PFSK-1 (cell line): ENCODE data around the gene RSPH6A.

Experiments
- FOXP2 ChIP-seq: optimal IDR thresholded peaks from 2 replicates; pipeline ENCODE3; 2011; ENCODE audit warnings: borderline replicate concordance, control low read depth, inconsistent platforms; ENCODE audit not compliant: insufficient read depth; ENCODE audit errors: extremely low read length, extremely low read depth
- POLR2AphosphoS5 ChIP-seq: IDR thresholded peaks from 2 replicates; pipeline ENCODE4 v1.6.1; 2012; ENCODE audit warnings: low read depth, mild to moderate bottlenecking, control low read depth, low read length, moderate library complexity
- SIN3A ChIP-seq: IDR thresholded peaks from 2 replicates; pipeline ENCODE4 v1.6.1; 2012; ENCODE audit warnings: mild to moderate bottlenecking, low read length, moderate library complexity, borderline replicate concordance; ENCODE audit not compliant: insufficient read depth
- TAF1 ChIP-seq: IDR thresholded peaks from 2 replicates; pipeline ENCODE4 v1.6.1; 2012; ENCODE audit warnings: low read length, control low read depth, borderline replicate concordance; ENCODE audit not compliant: insufficient read depth
- TF ChIP-seq, protein P1 (sequence below), 2 experiments: IDR thresholded peaks; 2 replicates each; pipeline versions ENCODE4 v1.6.1 to v1.8.0; 2011 to 2012; ENCODE audit warnings: low read depth in 2 of 2, low read length in 2 of 2, control low read depth in 1 of 2, inconsistent platforms in 1 of 2, mild to moderate bottlenecking in 1 of 2, moderate library complexity in 1 of 2; ENCODE audit not compliant: insufficient read depth in 1 of 2

RSPH6A gene

DNA sequence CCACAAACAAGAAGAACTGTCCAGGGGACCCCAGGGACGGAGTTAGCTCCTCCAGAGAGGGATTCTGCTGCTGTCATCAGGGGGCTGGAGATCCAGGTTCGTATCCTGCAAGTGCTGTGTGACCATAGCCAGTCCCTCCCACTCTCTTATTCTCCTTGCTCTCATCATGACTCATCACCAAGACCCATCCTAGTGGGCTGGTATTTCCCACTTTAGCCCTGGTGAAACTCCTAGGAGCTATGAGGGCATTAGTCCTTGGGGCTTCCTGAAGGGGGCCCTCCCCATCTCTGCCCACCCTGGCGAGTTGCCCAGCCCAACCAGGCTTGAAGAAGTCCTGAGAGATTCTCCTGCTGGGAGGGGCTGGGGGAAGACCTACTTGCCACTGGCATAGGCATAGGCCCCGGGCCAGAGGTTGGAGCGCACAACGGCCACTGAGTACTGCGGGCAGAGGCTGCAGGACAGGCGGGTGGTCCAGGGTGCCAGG, 15.0 kb downstream of the RSPH6A start:
- TF ChIP-seq, protein P1, sequence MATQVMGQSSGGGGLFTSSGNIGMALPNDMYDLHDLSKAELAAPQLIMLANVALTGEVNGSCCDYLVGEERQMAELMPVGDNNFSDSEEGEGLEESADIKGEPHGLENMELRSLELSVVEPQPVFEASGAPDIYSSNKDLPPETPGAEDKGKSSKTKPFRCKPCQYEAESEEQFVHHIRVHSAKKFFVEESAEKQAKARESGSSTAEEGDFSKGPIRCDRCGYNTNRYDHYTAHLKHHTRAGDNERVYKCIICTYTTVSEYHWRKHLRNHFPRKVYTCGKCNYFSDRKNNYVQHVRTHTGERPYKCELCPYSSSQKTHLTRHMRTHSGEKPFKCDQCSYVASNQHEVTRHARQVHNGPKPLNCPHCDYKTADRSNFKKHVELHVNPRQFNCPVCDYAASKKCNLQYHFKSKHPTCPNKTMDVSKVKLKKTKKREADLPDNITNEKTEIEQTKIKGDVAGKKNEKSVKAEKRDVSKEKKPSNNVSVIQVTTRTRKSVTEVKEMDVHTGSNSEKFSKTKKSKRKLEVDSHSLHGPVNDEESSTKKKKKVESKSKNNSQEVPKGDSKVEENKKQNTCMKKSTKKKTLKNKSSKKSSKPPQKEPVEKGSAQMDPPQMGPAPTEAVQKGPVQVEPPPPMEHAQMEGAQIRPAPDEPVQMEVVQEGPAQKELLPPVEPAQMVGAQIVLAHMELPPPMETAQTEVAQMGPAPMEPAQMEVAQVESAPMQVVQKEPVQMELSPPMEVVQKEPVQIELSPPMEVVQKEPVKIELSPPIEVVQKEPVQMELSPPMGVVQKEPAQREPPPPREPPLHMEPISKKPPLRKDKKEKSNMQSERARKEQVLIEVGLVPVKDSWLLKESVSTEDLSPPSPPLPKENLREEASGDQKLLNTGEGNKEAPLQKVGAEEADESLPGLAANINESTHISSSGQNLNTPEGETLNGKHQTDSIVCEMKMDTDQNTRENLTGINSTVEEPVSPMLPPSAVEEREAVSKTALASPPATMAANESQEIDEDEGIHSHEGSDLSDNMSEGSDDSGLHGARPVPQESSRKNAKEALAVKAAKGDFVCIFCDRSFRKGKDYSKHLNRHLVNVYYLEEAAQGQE (IDR thresholded peaks at IDR 0.05; ENCODE audit: insufficient read depth in 1 of 2, low read depth in 2 of 2, low read length in 2 of 2) = no peak
- TF ChIP-seq SIN3A (no peak), POLR2AphosphoS5 (no peak), FOXP2 (no peak), TAF1 (no peak)

DNA sequence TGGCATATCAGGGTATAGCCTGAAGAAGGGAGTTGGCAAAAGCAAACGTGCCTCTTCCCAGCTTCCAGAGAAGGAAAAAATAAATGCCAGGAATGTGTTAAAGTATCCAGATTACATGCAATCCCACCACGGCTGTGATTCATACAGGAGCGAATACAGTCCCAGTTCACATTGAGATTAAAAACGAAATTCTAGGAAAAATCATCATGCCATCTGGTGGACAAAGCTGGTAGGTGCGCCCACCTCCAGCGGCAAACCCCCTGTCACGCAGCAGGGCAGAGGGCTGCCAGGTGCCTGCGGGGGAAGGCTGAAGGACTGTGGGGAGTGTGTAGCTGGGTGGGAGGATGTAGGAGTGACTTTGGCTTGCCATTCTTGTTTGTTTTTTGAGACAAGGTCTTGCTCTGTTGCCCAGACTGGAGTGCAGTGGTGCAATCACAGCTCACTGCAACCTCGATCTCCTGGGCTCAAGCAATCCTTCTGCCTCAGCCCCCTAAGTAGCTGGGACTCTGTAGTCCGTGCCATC, 16.1 kb downstream of the RSPH6A start:
- TF ChIP-seq, protein P1 (IDR thresholded peaks at IDR 0.05; ENCODE audit: insufficient read depth in 1 of 2, low read depth in 2 of 2, low read length in 2 of 2) = no peak
- no peak for TF ChIP-seq POLR2AphosphoS5
- TF ChIP-seq TAF1 = no peak
- TF ChIP-seq FOXP2 = no peak
- no peak for TF ChIP-seq SIN3A

DNA sequence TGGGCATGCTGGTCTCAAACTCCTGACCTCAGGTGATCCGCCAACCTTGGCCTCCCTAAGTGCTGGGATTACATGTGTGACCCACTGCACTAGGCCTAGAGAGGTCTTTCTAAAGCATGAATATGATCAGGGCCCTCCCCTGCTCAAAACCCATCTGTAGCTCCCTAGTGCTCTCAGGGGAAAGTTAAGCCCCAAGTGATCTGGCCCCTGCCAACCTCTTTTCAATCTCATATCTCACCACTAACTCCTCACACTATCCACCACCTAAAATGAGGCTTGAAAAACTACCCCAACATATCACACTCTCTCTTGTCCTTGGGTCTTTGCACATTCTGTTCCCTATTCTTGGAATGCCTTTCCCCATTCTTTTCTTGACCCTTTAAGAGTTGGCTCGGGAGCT, 20.5 kb downstream of the RSPH6A start:
- TF ChIP-seq SIN3A (no peak), FOXP2 (no peak), POLR2AphosphoS5 (no peak), TAF1 (no peak)
- TF ChIP-seq, protein P1 (IDR thresholded peaks at IDR 0.05; ENCODE audit: insufficient read depth in 1 of 2, low read depth in 2 of 2, low read length in 2 of 2) = no peak

DNA sequence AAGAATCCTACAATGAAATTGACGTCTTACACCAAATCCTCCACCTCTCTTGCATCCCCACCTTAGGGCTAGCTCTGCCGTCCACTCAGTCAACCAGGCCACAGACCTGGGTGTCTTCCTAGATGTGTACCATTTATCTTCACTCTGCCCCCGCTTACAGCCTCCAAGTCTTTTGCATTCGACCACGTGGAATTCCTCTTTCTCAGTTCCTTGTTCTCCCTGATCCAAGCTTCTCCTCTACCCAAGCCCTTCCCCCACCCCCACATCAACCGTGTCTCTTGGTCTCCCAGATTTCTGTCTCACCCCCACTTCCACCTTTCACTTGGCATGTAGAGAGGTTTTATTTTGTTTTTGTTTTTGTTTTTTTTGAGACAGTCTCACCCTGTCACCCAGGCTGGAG, 21.2 kb downstream of the RSPH6A start:
- TF ChIP-seq, protein P1 (IDR thresholded peaks at IDR 0.05; ENCODE audit: insufficient read depth in 1 of 2, low read depth in 2 of 2, low read length in 2 of 2) = no peak
- TF ChIP-seq POLR2AphosphoS5 (no peak), SIN3A (no peak), FOXP2 (no peak), TAF1 (no peak)

DNA sequence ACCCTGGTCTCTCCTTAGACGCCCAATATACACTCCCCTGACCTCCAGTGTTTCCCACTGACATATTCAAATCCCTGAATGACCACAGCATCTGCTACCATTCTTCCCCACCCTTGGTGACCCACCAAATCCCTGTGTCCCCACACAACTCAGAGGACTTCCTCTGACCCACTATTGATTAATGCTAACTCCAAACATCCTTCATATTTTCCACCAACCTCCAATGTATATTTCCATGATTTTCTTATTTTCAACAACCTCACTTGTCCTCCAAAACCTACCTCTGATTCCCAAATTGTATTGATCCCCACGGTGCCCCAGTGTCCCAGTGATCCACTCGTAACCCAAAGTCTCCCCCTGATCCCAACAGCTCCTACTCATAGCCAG, 21.9 kb downstream of the RSPH6A start:
- no peak for TF ChIP-seq FOXP2
- TF ChIP-seq, protein P1 (IDR thresholded peaks at IDR 0.05; ENCODE audit: insufficient read depth in 1 of 2, low read depth in 2 of 2, low read length in 2 of 2) = no peak
- no peak for TF ChIP-seq TAF1
- no peak for TF ChIP-seq POLR2AphosphoS5
- TF ChIP-seq SIN3A = no peak
